ENCODE data around the gene NELFCD.

GRCh38 chr20:59037386-59037785 is 56.3 kb downstream of the NELFCD start:
- TF ChIP-seq CTCF (IDR thresholded peaks at IDR 0.05 in 2 of 3, conservative IDR thresholded peaks at IDR 0.05 in 1 of 3; ENCODE audit: control insufficient read depth in 2 of 3, extremely low read depth in 1 of 3, insufficient read depth in 1 of 3, low read depth in 3 of 3, low read length in 3 of 3), result no peak
- TF ChIP-seq PBX3 (IDR thresholded peaks at IDR 0.05; ENCODE audit: insufficient replicate concordance, low read depth, low read length), result no peak
- no peak for TF ChIP-seq RBBP5 (conservative IDR thresholded peaks at IDR 0.05)
- TF ChIP-seq SIX5 (IDR thresholded peaks at IDR 0.05; ENCODE audit: low read depth, low read length, severe bottlenecking), result no peak
- TF ChIP-seq RAD21 (IDR thresholded peaks at IDR 0.05; ENCODE audit: insufficient read depth, low read depth, low read length), result no peak
- no peak for TF ChIP-seq CREB1 (IDR thresholded peaks at IDR 0.05; ENCODE audit: low read depth)
- no peak for TF ChIP-seq SMAD1 (IDR thresholded peaks at IDR 0.05; ENCODE audit: low read depth, partially characterized antibody)
